ENCODE data around the gene KRT83.
A peak's percentile ranks its signal among the peaks of the same experiment; 100 is the strongest.
"Not testable (repeated sequence)": the region's sequence is repeated elsewhere in the genome, so short reads cannot be mapped to it uniquely, and the experiment has no call there.

Gene KRT83

DNA sequence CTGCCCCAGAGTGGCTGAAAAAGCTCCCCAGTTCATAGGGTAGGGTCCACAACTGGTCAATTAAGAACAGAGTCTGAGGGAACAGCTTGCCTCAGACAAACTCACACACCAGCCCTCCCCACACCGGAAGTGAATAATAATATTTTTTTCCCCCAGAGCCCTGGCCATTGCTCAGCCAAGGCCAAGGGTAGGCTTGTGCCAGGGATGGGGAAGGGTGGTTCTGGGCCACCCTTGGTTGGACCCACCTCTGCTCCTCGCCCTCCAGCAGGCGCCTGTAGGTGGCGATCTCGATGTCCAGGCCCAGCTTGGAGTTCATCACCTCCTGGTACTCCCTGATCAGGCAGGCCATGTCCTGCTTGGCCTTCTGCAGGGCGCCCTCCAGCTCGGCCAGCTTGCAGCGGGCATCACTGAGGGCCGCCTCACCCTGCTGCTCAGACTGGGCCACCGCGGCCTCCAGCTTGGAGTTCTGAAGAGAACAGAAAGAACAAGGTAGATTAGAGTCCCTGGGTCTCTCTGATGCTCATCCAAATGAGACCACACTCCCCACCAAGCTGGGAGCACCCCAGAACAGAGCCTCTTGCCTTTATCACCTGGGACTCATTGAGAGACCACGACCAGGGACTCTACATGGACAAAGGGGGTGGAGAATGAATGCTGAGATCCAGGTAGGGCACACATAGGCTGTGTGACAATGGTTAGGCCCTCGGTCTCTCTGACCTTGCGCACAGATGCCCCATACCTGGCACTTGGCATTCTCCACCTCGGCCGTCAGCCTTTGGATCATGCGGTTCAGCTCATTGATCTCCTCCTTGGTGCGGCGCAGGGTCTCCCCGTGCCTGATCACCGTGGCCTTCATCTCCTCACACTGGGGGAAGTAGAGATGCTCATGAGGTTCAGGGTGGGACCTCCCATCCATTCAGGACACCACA is 34.1 kb downstream of the KRT83 start:
- not testable (repeated sequence) for DNase-seq (ENCODE audit: low spot score)

DNA sequence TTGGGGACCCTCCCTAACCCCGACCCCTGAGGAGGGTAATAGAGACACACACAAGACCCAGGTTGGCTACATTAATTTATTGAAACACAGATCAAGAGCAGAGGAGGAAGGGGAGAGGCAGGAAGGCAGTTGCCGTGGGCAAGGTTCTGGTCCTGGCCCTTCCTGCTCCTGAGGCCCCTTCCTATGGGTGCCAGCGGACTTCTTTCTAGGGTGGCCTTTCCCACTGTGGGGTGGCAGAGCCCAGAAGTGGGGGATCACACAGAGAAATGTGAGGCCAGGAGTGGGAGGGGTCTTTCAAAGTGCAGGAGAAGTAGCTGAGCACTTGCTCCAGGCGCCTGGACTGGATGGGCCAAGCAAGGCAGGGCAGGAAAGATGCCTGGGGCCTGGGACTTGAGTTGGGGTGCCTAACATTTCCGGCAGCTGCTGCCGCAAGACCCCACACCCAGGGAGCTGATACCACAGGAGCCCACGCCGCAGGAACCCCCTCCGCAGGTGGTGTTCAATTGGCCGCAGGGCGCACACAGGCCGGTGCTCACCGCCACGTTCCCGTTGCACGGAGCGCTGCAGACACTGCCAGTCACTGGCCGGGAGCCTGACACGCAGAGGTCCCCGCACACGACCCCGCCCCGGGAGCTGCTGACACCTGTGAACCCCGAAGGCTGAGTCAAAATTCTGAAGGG is 35.2 kb downstream of the KRT83 start:
- DNase-seq (ENCODE audit: low spot score): no peak

DNA sequence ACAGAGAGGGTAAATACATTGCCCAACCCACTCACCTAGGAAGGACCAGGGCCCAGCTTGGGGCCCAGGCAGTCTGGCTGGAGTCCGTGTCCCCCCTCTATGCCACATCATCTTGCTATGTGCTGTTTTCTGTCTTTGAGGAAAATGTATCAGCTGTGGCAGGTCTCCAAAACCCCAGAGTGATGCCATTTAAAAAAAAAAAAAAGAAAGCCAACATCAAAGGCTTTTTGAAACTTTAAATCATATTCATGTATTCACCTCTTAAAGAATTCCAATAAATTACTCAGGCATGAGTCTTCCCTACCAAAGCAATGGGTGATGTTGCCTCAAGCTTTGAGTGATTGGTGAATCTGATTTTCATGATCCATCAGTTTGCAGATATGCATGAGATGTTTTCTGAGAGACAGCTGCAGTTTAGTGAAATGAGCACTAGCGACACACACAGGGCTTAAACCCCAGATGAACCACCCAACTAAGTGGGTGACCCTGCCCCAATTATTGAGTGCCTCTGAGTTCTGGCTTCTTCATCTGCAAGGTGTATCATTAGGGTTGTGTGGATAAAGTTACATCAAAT is 35.9 kb downstream of the KRT83 start:
- DNase-seq (ENCODE audit: low spot score): no peak

DNA sequence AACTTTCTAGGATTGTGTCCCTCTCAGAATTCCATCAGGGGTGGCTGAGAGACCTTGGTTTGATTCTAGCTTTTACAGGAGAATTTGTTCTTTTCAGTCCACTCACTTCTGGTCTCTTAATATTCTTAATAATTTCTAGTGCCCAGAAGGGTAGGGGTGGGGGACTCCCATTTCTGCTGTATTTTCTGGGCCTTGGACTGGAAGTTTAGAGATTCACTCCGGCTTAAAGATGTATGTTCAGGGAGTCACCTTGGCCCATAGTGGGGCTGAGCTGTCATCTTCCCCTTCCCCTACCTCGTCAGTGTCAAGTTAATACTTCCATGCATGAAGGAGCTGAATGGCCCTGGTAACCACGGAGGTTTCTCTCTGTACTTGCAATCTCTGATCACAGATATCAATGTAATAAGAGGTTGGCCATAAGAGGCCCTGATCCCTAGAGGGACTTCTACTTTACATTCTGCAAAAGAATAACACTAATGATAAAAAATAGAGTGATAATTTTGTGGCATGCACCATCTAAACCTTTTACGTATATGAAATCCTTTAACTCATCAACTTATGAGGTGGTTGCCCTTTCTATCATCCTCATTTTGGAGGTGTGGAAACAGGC is 36.5 kb downstream of the KRT83 start:
- no peak for DNase-seq (ENCODE audit: low spot score)

DNA sequence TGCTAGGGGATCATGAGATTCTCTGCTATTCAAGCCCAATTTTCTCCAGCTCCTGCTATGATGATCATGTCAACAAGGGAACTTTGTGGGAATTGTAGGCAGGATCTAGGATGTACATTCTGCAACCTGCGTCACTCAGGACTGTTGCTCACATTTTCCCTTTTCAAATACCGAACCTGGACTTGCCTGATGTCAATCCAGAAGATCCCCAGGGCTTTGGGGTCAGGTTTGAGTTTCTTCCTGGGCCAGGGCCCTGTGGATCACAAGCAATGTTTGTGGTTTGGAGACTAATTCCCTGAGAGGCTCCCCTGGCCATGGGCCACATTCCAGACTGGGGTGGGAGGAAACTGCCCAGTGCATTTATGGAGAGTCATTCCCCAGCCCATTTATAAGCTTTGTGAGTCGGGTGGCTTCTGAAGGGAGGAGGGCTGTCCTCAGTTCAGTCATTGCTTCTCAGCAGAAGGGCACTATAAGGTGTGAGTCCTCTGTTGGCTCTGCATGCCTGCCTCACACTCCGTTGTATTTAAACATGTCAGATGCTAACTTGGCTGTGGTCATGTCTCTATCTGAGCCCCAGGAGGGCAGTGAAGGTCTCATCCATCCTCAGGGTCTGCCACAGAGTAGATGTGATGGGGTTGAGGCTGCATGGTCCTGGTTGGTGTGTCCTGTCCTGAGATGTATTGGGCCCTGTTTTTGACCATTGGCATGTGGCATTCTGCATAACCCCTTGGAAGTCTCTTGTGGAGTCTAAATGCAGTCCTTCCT is 40.2 kb downstream of the KRT83 start:
- DNase-seq (ENCODE audit: low spot score): no peak

DNA sequence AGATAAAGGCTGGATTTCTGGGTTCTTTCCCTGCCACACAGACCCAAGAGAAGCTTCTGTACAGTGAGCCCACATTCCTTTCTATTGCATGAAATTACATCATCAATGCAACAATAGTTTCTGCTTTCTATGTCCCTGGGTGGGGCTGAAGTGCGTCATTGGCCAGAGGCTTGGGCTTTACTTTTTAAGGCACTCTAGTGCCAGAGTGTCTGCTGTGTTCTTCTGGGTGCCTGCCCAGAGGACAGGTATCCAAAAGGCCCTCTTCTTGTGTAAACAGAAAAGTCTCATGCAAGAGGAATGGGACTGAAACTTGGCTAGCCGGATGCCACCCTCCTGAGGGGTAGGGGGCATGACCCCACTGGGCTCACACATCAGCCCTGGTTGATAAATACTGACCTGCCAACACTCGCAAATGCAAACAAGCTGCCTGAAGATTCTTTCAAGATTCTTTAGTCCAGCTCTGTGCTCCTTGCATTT is 40.8 kb downstream of the KRT83 start:
- no peak for DNase-seq (ENCODE audit: low spot score)

DNA sequence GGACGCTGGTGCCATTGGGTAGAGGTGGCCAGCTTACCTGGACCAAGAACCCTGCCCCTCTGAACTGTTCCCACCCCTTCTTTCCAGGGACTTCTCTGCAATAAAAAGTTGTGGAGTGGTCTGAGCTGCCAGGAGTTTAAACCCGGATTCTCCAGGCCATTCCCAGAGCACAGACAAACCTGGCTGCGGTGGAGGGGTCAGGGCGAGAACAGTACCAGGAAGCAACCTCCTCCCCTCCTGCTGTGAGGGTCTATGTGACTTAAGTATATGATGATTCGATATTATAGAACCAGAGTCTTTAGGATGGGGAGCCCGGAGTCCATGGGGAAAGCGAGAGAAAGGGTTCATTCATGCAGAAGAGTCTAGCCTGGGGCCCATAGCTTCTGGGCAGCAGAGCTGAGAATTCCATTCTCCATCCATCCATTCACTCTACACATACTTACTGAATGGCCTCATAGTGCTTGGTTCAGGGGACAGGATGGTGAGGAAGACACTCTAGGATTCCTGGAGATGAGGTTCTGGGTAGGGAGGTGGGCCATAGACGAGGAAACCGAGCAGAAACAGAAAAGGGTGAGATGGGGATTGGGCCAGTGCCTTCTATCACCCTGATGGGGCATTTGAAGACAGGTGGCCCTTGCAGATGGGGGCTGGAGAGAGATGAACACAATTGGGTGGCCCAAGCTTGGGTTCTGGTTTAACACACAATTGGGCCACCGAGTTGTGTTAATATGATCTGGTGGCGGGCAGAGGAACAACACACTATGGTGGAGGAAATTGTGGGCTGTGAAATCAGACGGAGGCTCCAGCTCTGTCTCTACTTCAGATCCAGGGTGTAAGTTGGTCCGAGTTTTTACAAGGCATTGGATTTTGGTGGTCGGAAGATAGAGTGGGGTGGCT is 41.5 kb downstream of the KRT83 start:
- no peak for DNase-seq (ENCODE audit: low spot score)

DNA sequence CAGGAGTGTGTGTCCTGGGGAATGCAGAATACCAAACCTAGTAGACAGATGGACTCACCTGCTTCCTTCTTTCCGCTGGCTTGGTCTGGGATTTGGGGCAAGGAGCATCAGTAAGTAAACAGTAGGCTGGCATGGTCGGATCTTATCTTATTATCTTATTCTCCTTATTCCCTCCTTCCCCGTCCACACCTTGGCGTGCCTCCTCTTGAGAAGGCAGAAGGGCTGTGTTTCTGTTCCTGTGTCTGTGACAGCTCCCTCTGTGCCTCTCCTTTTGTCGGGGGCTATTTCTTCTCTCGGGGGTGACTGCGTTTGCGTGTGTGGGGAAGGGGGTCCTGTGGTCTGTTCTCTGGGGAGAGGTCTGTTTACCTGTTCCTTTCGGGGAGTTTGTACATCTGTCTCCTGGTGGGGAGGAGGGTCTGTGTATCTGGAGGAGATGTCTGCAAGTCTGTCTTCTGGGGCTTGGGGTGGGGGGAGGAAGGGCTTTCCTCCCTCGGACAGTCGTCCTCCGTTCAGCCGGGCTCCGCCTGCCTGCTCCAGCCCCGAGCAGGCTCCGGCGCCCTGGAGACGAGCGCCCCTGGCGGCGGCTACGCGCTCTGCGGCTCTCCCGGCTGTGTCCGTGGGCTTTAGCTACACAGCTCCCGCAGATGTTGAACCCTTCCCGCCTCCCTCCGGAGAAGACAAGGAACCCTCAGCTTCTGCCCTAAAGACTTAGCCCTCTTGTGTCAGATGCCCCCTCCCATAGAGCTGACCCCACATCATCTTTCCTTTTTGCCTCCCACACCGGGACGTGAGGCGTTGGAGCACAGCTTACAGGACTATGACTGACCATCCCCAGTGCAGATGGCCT is 42.4 kb downstream of the KRT83 start:
- DNase-seq (ENCODE audit: low spot score): peak; percentile 59

DNA sequence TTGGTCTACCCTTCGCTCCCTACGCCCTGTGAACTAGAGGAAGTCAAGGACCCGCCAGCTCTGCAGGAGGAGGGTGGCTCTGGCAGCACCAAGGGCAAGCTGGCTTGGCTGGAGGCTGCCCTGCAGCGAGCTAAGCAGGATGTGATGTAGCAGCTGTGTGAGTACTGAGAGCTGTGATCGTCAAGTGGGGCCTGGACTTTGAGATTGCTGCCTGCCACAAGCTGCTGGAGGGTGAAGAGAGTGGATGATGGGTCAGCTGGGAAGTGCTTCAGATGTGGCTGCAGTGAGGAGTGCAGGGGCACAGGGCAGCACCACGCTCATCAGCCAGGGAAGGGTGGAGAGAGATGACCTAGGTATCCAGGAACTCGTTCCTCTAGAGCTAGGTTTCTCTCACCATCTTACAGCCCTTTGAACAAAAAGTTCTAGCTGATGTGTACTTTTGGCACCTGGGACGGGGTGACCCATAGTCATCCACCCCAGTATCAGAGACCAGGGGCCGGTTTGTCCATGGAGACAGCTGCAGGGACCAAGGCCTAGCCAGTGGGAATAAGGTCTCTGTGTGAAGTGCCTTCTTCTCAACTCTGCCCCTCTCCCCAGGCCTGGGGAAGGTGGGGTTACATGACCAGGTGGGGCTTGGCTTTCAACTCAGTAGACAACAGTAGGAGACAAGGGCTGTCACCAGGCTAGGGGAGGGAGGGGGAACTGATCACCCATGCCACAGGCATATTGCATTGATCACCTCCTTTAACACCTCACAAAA is 43.5 kb downstream of the KRT83 start:
- no peak for DNase-seq (ENCODE audit: low spot score)

DNA sequence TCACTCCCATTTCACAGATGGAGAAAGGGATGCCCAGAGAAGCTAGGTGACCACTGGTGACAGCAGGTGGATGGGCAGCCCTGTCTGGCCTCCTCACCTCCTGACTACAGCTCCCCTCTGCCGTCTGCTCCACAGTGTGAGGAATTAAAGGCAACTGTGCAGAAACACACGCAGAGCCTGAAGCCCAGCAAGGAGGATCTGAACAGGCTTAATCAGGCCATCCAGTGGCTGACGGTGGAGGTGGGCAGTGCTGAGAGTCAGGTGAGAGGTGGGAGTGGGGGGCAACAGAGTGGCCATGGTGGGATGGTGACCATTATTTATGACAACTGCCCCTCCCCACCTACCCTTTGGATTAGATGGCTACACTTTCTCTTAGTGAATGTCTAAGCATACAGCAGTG is 45.5 kb downstream of the KRT83 start:
- no peak for DNase-seq (ENCODE audit: low spot score)

DNA sequence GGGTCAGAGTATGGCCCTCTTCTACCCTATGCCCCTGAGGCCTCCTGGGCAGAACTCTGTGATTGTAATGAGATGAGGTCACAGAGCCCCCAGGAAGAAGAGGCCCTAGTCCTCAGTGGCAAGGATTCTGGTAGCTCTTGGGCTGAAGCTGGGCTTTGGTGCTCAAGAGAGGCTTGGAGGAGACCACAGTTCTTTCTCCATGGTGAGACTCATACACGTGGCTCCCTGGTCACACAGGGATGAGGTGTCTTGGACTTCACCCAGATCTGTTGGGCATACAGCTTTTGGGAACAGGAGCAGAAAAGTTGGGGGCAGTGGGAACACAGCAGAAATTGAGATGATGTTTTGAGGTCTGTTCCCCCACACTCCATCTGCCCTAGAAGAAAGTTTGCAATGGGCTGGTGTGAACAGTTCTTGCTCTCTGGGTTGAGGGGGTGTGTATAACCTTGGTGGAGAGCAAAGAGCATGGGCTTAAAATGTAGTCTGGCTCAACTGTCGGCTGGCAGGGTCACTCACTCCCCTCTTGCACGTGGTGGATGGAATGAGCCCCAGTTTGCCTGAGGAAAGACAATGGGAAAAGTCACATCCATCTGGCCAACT is 46.6 kb downstream of the KRT83 start, which contains the start of gene KRT86:
TSS of gene KRT86 (plus strand) at position 125 of the 600 bp plus-strand sequence. CDS start 27,272 bp downstream, outside the sequence.
- no peak for DNase-seq (ENCODE audit: low spot score)

DNA sequence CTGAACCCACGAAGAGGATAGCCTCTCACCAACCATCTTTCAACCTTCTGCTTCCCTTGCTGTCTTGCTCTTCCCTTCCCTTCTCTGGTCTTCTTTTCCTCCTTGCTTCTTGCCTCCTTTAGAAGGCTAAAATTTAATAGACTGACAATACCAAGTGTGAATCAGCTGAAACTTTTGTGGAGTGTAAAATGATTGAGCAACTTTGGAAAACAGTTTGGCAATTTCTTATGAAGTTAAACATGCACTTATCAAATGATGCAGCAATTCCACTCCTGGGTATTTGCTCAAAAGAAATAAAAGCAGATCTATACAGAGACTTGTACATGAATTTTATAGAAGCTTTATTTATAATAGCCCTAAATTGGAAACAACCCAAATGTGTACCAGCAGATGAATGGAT is 50.0 kb downstream of the KRT83 start:
- DNase-seq (ENCODE audit: low spot score): no peak

DNA sequence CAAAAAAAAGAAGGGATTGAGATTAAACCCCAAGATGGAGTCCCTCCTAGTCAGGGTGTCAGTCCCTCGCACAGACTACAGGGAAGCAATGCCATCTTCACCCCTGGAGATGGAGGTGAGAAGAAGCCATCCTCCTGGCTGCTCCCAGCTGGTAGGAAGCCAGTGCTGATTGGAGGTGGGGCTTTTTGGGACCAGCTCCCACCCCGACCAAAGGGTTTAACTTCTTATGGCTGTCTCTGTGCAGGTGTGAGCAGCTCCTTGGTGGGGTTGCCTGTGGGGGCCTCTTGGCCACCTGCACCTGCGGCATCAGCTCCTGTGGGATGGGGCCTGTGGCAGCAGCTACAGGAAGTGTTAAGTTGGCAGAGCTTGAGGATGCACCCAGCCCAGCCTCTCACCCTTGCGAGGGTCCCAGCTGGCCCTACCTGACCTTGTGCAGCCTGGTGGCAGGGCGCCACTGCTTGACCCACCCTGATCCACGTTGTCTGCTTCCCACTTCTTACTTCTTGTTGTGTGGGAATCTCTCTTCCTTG is 50.6 kb downstream of the KRT83 start:
- no peak for DNase-seq (ENCODE audit: low spot score)

DNA sequence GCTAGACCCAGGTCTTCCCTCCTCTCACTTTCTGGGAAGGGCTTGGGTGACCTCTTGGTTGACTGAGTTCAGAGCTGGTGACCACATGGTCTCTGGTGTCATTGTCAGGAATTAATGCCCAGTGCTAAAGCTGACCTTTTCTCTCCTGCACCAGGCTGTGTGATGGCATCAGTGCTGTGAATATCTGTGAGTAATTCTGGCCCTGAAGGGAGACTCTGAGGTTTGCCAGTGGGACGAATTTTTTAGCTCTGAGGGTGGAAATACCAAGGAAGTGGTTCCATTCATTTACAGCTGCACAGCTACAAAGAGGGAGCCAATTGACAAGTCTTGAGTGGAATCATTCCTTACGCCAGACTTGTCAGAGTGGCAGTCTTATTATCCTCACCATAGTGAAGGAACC is 53.0 kb downstream of the KRT83 start:
- DNase-seq (ENCODE audit: low spot score): no peak

DNA sequence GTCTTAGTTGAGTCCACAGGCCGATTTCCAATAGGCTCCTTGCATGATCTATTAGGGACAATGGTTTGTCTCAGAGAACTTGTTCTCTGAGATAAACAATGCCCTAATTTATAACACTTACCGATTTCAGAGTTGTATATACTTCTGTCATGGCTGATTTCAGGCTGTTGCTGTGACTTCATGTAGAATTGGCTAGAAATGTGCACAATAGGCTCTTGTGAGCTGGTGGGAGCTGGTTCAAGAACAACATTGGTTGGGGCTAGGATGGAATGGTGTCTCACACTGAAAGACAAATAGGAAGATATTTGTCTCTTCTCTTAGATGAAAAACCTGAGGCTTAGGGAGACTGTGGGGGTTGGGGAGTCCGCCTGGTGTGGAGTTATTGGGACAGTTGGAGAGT is 53.5 kb downstream of the KRT83 start:
- DNase-seq (ENCODE audit: low spot score): peak; percentile 88

DNA sequence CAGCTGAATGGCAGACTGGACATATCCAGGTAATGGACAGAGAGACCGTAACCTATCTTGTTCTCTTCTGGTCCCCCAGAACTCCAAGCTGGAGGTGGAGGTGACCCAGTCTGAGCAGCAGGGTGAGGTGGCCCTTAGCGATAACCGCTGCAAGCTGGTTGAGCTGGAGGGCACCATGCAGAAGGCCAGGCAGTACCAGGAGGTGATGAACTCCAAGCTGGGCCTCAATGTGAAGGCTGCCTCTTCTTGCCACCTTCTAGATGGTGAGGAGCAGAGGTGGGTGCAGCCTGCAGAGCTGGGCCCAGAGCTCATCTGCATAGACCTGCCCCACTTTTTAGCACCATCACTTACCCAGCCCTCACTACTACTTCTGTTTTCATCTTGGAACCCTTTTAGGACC is 53.9 kb downstream of the KRT83 start:
- no peak for DNase-seq (ENCODE audit: low spot score)

DNA sequence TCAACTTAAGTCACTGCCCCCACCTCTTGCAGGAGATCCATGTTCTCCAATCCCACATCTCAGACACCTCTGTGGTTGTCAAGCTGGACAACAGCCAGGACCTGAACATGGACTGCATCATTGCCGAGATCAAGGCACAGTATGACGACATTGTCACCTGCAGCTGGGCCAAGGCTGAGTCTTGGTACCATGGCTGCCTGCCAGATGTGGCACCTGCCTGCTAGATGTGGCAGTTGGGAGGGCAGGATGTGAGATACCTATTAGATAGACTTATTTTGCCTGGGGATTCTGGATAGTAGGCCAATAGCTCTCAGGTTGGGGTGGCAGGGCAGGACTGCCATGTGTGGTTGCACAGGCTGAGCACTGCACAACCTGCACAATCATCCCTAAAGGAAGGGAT is 54.7 kb downstream of the KRT83 start:
- DNase-seq (ENCODE audit: low spot score): no peak

DNA sequence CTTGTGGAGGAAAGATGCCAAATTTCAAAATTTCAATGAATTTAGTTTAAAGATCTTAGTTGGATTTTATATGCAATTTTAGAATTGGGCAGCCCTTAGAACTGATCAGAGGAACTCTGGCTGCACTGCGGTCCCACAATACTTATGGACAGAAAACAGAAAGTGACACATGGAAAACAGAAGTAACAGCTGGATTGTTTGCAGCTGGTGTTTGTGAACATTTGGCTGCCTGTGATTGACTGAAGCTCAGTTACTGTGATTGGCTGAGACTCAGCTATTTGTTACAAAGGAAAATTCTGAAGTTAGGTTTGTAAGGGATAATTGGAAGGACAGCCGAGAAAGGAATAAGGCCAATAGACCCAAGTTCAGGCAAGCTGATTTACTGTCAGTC is 56.8 kb downstream of the KRT83 start:
- peak; percentile 85 for DNase-seq (ENCODE audit: low spot score)
